ENCODE data around the gene AFG1L. TPM values are rescaled to one million over a fixed set of nuclear protein-coding genes. Genes with fewer than 3 reads are reported as not detected.

AFG1L gene
- total and polyA plus RNA-seq, 4 donors: 2.7 to 2.8 (median 2.7) TPM

- Histone ChIP-seq H3K4me3 (ENCODE audit: low read depth in 1 of 3, low read length in 3 of 3) (no peak overlapping the region), H3K27ac (ENCODE audit: low read depth in 1 of 2, low read length in 2 of 2) (no peak overlapping the region)
- TF ChIP-seq RXRA (IDR thresholded peaks at IDR 0.05): no peak
These were observed 273.9 kb downstream of the AFG1L start for GRCh38 chr6:108568551-108569305.

GRCh38 chr6:108570517-108570916, 275.7 kb downstream of the AFG1L start:
- H3K4me3 ChIP-seq (ENCODE audit: low read depth in 1 of 3, low read length in 3 of 3): no peak overlapping the region
- 100% methylated on average over 1 of the region's 1 CpG for WGBS
- no peaks in the 10 kb centered on the region for H3K27me3 ChIP-seq (ENCODE audit: control insufficient read depth in 4 of 4, insufficient read depth in 4 of 4, low read length in 3 of 4)
- H3K4me1 ChIP-seq (ENCODE audit: control insufficient read depth in 4 of 4, insufficient read depth in 4 of 4, low read length in 3 of 4): peaks cover 3 to 40% (median 29%) of the 10 kb centered on the region in 4 donors
- no peak overlapping the region for H3K27ac ChIP-seq (ENCODE audit: low read depth in 1 of 2, low read length in 2 of 2)
- H3K9me3 ChIP-seq (ENCODE audit: control insufficient read depth in 4 of 4, low read length in 3 of 4): no peaks in the 10 kb centered on the region
- H3K9ac ChIP-seq (ENCODE audit: low read depth in 1 of 2, low read length in 2 of 2): no peak overlapping the region
- no peak for TF ChIP-seq RAD21 (IDR thresholded peaks at IDR 0.05)
- no peak for TF ChIP-seq CTCF (IDR thresholded peaks at IDR 0.05; ENCODE audit: low read depth, low read length, missing input control)
- TF ChIP-seq REST (IDR thresholded peaks at IDR 0.05): no peak
- TF ChIP-seq RXRA (IDR thresholded peaks at IDR 0.05): no peak
- no peak for TF ChIP-seq FOXA2 (IDR thresholded peaks at IDR 0.05)
- no peak for TF ChIP-seq EGR1 (IDR thresholded peaks at IDR 0.05; ENCODE audit: low read depth in 2 of 2)
- no peak for TF ChIP-seq FOXA1 (IDR thresholded peaks at IDR 0.05)
- TF ChIP-seq HNF4G (IDR thresholded peaks at IDR 0.05): no peak
- TF ChIP-seq TAF1 (conservative IDR thresholded peaks at IDR 0.05): no peak
- no peak for TF ChIP-seq ZBTB33 (IDR thresholded peaks at IDR 0.05)
- DNase-seq (ENCODE audit: low spot score): no peak
- peaks cover 0 to 30% (median 17%) of the 10 kb centered on the region in 4 donors for H3K36me3 ChIP-seq (ENCODE audit: control insufficient read depth in 4 of 4, insufficient read depth in 3 of 4, low read depth in 1 of 4, low read length in 3 of 4)

More at GRCh38 chr6:108568551-108569305, 273.9 kb downstream of the AFG1L start:
- WGBS: 91% methylated on average over 3 of the region's 3 CpGs
- no peak overlapping the region for H3K9ac ChIP-seq (ENCODE audit: low read depth in 1 of 2, low read length in 2 of 2)
- H3K9me3 ChIP-seq (ENCODE audit: control insufficient read depth in 4 of 4, low read length in 3 of 4): no peaks in the 10 kb centered on the region
- DNase-seq (ENCODE audit: low spot score): no peak
- H3K27me3 ChIP-seq (ENCODE audit: control insufficient read depth in 4 of 4, insufficient read depth in 4 of 4, low read length in 3 of 4): no peaks in the 10 kb centered on the region
- peaks cover 0 to 30% (median 17%) of the 10 kb centered on the region in 4 donors for H3K36me3 ChIP-seq (ENCODE audit: control insufficient read depth in 4 of 4, insufficient read depth in 3 of 4, low read depth in 1 of 4, low read length in 3 of 4)
- peaks cover 6 to 45% (median 34%) of the 10 kb centered on the region in 4 donors for H3K4me1 ChIP-seq (ENCODE audit: control insufficient read depth in 4 of 4, insufficient read depth in 4 of 4, low read length in 3 of 4)

Data from liver (tissue), 9 donors.